SK-N-MC (cell line): ENCODE measurements around the gene PRKCQ.

Source experiments
- DNase-seq: peaks from one replicate; pipeline ENCODE4 v3.0.0-alpha.2; 2011; ENCODE audit warnings: low read depth, low spot score
- H3K27ac ChIP-seq: fragments of 200-600 bp; sonication (generic); 2 replicates; pipeline ENCODE4 v1.5.1; 2016; ENCODE audit warnings: mixed run types
- H3K36me3 ChIP-seq: fragments of 200-600 bp; sonication (generic); 2 replicates; pipeline ENCODE4 v1.6.1; 2017; ENCODE audit warnings: antibody characterized with exemption, low read length, mixed read lengths; ENCODE audit not compliant: insufficient read depth
- H3K4me3 ChIP-seq: fragments of 200-600 bp; sonication (generic); 2 replicates; pipeline ENCODE4 v1.5.1; 2016
- H3K9ac ChIP-seq: fragments of 200-600 bp; sonication (generic); 2 replicates; pipeline ENCODE4 v1.8.0; 2017; ENCODE audit warnings: mixed run types, mixed read lengths; ENCODE audit not compliant: insufficient read length
- H3K9me3 ChIP-seq: fragments of 200-600 bp; sonication (generic); 2 replicates; pipeline ENCODE4 v1.6.1; 2017; ENCODE audit warnings: low read depth, mild to moderate bottlenecking, antibody characterized with exemption, low read length, moderate library complexity, mixed read lengths
- EZH2 ChIP-seq: fragments of 200-600 bp; sonication (generic); IDR thresholded peaks from one replicate; pipeline ENCODE4 v1.6.1; 2017; ENCODE audit warnings: antibody characterized with exemption
- FOXP2 ChIP-seq: optimal IDR thresholded peaks from 2 replicates; pipeline ENCODE3; 2011; ENCODE audit warnings: mild to moderate bottlenecking, moderate library complexity; ENCODE audit not compliant: insufficient read depth; ENCODE audit errors: extremely low read length, control extremely low read depth
- POLR2AphosphoS5 ChIP-seq: IDR thresholded peaks from 2 replicates; pipeline ENCODE4 v1.6.1; 2012; ENCODE audit warnings: mild to moderate bottlenecking, low read depth, low read length, borderline replicate concordance

Gene PRKCQ

GRCh38 chr10:6402349-6402709, 177.7 kb downstream of the PRKCQ start:
- H3K4me3 ChIP-seq = no peak overlapping the region
- no peaks in the 10 kb centered on the region for H3K9me3 ChIP-seq
- no peak for TF ChIP-seq POLR2AphosphoS5
- TF ChIP-seq EZH2 = no peak
- no peak for TF ChIP-seq FOXP2
- H3K9ac ChIP-seq = no peak overlapping the region
- H3K36me3 ChIP-seq = no peaks in the 10 kb centered on the region
- no peak for DNase-seq
- no peak overlapping the region for H3K27ac ChIP-seq

- Histone ChIP-seq H3K27ac (no peak overlapping the region), H3K9ac (no peak overlapping the region), H3K9me3 (no peaks in the 10 kb centered on the region), H3K4me3 (no peak overlapping the region), H3K36me3 (no peaks in the 10 kb centered on the region)
- no peak for DNase-seq
- TF ChIP-seq FOXP2 (no peak), POLR2AphosphoS5 (no peak), EZH2 (no peak)
Measured at GRCh38 chr10:6401558-6402348, 178.3 kb downstream of the PRKCQ start.

GRCh38 chr10:6400821-6401465, 179.1 kb downstream of the PRKCQ start:
- Histone ChIP-seq H3K27ac (no peak overlapping the region), H3K36me3 (no peaks in the 10 kb centered on the region), H3K4me3 (no peak overlapping the region), H3K9me3 (no peaks in the 10 kb centered on the region), H3K9ac (no peak overlapping the region)
- no peak for TF ChIP-seq EZH2
- TF ChIP-seq FOXP2 = no peak
- no peak for TF ChIP-seq POLR2AphosphoS5
- no peak for DNase-seq

DNA sequence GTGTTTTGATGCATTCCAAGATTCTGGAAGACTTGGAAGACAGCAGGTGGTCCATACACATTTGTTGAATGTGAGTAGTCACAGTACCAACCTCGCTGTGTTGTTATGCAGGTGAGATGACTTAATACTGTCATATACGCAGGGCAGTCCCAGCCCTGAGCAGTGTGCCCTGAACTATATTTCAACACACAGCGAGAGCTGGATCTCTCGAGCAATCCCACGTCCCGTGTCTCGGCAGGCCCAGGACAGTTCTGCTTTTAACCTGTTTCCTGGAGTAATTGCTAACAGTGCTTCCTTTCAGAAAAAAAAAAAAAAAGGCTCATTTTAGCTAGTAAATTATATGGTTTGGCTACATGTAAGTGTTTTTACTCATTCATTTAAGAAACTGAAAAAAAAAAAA, 179.7 kb downstream of the PRKCQ start:
- Histone ChIP-seq H3K4me3 (no peak overlapping the region), H3K36me3 (no peaks in the 10 kb centered on the region), H3K27ac (no peak overlapping the region), H3K9me3 (no peaks in the 10 kb centered on the region), H3K9ac (no peak overlapping the region)
- TF ChIP-seq POLR2AphosphoS5 (no peak), FOXP2 (no peak), EZH2 (no peak)
- DNase-seq = no peak

DNA sequence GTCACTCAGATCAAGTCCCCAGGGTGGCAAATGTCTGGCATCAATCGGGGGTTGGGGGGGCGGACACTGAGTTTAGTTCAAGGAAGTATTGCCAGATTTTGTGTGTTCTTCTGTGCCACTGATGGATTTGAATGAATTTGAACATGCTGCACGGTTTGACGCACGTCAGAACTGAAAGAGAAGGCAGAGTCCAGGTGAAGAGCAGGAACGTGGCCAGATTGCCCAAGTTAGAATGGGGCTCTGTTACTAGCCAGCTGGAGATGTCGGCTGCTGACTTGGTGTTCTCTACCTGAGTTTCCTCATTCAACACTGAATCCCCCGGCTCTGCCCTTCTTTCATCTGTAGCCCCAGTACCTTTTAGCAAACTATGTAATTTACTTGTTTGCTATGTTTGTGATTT, 180.2 kb downstream of the PRKCQ start:
- Histone ChIP-seq H3K36me3 (no peaks in the 10 kb centered on the region), H3K4me3 (no peak overlapping the region), H3K27ac (no peak overlapping the region), H3K9me3 (no peaks in the 10 kb centered on the region), H3K9ac (no peak overlapping the region)
- DNase-seq = no peak
- TF ChIP-seq FOXP2 (no peak), POLR2AphosphoS5 (no peak), EZH2 (no peak)

DNA sequence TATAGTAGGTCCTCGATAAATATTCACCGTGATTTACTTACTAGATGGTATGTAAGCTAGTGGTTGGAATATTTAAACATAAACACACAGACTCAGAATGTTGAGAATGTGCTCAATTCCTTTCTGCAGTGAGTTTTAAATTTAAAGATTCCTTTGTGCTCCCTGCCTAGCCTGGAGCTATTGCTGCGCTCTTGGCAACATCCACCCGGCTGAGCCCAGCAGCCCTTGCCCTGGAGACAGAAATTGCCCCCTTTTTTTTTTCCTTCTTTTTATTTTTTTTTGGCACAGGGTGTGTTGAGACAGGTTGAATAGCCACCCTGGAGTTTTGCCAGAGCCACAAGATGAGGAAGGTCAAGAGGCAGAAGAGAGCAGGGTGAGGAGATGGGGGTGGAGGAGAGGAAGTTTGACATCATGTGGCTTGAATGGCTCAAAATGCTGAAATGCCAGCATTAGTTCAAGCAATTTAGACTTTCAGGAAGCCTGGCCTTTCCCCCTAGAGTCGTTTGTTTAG, 180.8 kb downstream of the PRKCQ start:
- TF ChIP-seq POLR2AphosphoS5 (no peak), EZH2 (no peak), FOXP2 (no peak)
- no peak overlapping the region for H3K9ac ChIP-seq
- H3K4me3 ChIP-seq = peak overlapping the region; percentile 7; the same call in 1 of the 2 replicates
- H3K27ac ChIP-seq = peak overlapping the region; percentile 54; the same call in 1 of the 2 replicates
- no peak for DNase-seq
- no peaks in the 10 kb centered on the region for H3K9me3 ChIP-seq
- no peaks in the 10 kb centered on the region for H3K36me3 ChIP-seq

- Histone ChIP-seq H3K27ac (no peak overlapping the region), H3K9ac (no peak overlapping the region), H3K36me3 (no peaks in the 10 kb centered on the region), H3K9me3 (no peaks in the 10 kb centered on the region), H3K4me3 (no peak overlapping the region)
- DNase-seq = no peak
- TF ChIP-seq EZH2 = no peak
- no peak for TF ChIP-seq POLR2AphosphoS5
- no peak for TF ChIP-seq FOXP2
Measured at GRCh38 chr10:6398399-6398798, 181.7 kb downstream of the PRKCQ start.

DNA sequence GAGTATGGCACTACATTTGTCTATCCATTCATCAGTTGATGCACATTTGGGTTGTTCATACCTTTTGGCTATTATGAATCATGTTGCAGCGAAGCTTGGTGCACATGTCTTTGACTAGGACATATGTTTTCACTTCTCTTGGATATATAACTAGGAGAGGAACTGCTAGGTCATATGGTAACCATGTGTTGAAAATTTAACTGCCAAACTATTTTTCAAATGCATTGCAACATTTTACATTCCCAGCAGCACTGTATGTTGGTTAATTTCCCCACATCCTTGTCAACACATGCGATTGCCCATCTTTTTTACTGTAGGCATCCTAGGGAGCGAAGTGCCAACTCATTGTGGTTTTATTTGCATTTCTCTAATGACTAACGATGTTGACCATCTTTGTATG, 183.4 kb downstream of the PRKCQ start:
- no peak overlapping the region for H3K9ac ChIP-seq
- H3K9me3 ChIP-seq = no peaks in the 10 kb centered on the region

DNA sequence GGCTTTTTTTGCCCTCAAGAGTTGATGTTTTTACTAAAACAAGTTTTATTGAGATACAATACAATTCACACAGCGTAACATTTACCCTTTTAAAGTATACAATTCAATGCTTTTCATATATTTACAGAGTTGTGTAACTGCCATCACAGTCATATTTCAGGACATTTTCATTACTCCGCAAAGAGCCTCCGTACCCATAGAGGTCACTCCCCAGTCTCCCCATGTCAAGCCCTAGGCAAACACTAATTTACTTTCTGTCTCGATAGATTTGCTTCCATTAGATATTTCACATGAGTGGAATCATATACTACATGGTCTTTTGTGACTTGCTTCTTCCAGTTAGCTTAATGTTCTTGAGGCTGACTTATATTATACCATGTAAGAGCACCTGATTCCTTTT, 183.8 kb downstream of the PRKCQ start:
- no peaks in the 10 kb centered on the region for H3K36me3 ChIP-seq
- TF ChIP-seq FOXP2 (no peak), EZH2 (no peak), POLR2AphosphoS5 (no peak)
- H3K4me3 ChIP-seq = peak overlapping the region; percentile 30; the same call in 1 of the 2 replicates
- H3K9ac ChIP-seq = no peak overlapping the region
- H3K9me3 ChIP-seq = no peaks in the 10 kb centered on the region
- H3K27ac ChIP-seq = peak overlapping the region; percentile 84
- no peak for DNase-seq

More for the DNA sequence above, 183.4 kb downstream of the PRKCQ start:
- no peak for TF ChIP-seq EZH2
- peak; percentile 21; the same call in 1 of the 2 replicates for TF ChIP-seq POLR2AphosphoS5
- peak overlapping the region; percentile 84 for H3K27ac ChIP-seq
- no peak for DNase-seq
- H3K36me3 ChIP-seq = no peaks in the 10 kb centered on the region
- peak overlapping the region; percentile 30; the same call in 1 of the 2 replicates for H3K4me3 ChIP-seq
